ENCODE results near the gene GNLY.

DNA sequence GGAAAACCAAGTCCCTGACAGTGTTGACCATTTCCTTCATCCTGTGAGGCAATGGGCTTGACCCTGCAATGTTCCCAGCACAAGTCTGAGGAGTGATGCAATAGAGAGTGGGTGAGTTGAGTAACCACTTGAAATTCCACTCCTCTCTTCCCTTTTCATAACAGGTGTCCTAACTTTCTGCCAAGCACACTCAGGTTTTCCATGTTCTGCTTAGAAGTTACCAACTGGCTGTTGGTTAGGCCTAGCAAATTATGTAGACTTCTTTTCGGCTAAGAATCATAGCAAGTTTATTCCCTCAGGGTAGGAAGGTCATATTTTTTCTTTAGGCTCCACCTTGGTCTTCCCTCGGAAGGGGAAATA, 11.5 kb downstream of the GNLY start:
- TF ChIP-seq, protein P1, sequence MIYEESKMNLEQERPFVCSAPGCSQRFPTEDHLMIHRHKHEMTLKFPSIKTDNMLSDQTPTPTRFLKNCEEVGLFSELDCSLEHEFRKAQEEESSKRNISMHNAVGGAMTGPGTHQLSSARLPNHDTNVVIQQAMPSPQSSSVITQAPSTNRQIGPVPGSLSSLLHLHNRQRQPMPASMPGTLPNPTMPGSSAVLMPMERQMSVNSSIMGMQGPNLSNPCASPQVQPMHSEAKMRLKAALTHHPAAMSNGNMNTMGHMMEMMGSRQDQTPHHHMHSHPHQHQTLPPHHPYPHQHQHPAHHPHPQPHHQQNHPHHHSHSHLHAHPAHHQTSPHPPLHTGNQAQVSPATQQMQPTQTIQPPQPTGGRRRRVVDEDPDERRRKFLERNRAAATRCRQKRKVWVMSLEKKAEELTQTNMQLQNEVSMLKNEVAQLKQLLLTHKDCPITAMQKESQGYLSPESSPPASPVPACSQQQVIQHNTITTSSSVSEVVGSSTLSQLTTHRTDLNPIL (CRISPR knock-in tag; IDR thresholded peaks at IDR 0.05; ENCODE audit: low read depth): no peak
- no peak for TF ChIP-seq SNAI2 (CRISPR knock-in tag; IDR thresholded peaks at IDR 0.05)
- TF ChIP-seq, protein P2, sequence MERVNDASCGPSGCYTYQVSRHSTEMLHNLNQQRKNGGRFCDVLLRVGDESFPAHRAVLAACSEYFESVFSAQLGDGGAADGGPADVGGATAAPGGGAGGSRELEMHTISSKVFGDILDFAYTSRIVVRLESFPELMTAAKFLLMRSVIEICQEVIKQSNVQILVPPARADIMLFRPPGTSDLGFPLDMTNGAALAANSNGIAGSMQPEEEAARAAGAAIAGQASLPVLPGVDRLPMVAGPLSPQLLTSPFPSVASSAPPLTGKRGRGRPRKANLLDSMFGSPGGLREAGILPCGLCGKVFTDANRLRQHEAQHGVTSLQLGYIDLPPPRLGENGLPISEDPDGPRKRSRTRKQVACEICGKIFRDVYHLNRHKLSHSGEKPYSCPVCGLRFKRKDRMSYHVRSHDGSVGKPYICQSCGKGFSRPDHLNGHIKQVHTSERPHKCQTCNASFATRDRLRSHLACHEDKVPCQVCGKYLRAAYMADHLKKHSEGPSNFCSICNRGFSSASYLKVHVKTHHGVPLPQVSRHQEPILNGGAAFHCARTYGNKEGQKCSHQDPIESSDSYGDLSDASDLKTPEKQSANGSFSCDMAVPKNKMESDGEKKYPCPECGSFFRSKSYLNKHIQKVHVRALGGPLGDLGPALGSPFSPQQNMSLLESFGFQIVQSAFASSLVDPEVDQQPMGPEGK (CRISPR knock-in tag; IDR thresholded peaks at IDR 0.05; ENCODE audit: borderline replicate concordance): no peak
- TF ChIP-seq RARB (CRISPR knock-in tag; IDR thresholded peaks at IDR 0.05): no peak
- no peak for TF ChIP-seq TOX (CRISPR knock-in tag; IDR thresholded peaks at IDR 0.05; ENCODE audit: borderline replicate concordance)

All from SK-N-SH treated with all-trans-retinoic acid at 6 μM for 48 hours (cell line).